Stimulated activated CD4-positive, alpha-beta T cell treated with anti-CD3 and anti-CD28 coated beads, Interleukin-2, amount 100 ng/mL, for 4 hours (primary cell): Measurements from ENCODE around the gene AANAT.

Source experiments
- DNase-seq: peaks from one replicate; pipeline ENCODE4 v3.0.0-alpha.2; 2020; ENCODE audit warnings: low read depth

Gene AANAT

GRCh38 chr17:76490112-76490710 lies 22.8 kb downstream of the AANAT start:
- DNase-seq, result no peak

GRCh38 chr17:76491271-76492122 lies 24.1 kb downstream of the AANAT start:
- no peak for DNase-seq

- no peak for DNase-seq
These were observed 25.0 kb downstream of the AANAT start for GRCh38 chr17:76492123-76492988.

- DNase-seq, result no peak
These were observed 25.6 kb downstream of the AANAT start for GRCh38 chr17:76492989-76493501.

GRCh38 chr17:76493505-76494167 lies 26.2 kb downstream of the AANAT start:
- no peak for DNase-seq

GRCh38 chr17:76495663-76496400 lies 28.4 kb downstream of the AANAT start:
- no peak for DNase-seq

- no peak for DNase-seq
These were observed 29.1 kb downstream of the AANAT start for GRCh38 chr17:76496464-76496863.

GRCh38 chr17:76497699-76497978 lies 30.2 kb downstream of the AANAT start:
- DNase-seq, result no peak

- DNase-seq, result no peak
These were observed 30.8 kb downstream of the AANAT start for GRCh38 chr17:76497979-76498875.

- no peak for DNase-seq
These were observed 31.5 kb downstream of the AANAT start for GRCh38 chr17:76498876-76499251.

- DNase-seq, result no peak
These were observed 31.9 kb downstream of the AANAT start for GRCh38 chr17:76499267-76499667.

- DNase-seq, result no peak
These were observed 32.8 kb downstream of the AANAT start for GRCh38 chr17:76500074-76500746.

- no peak for DNase-seq
These were observed 33.3 kb downstream of the AANAT start for GRCh38 chr17:76500747-76501017.

GRCh38 chr17:76501018-76501826 lies 33.8 kb downstream of the AANAT start, which contains the start of gene RHBDF2:
RHBDF2 (minus strand) TSS chr17:76501423; CDS start chr17:76481524, 19,899 bp downstream.
- peak; percentile 91 for DNase-seq

GRCh38 chr17:76501827-76502307 lies 34.5 kb downstream of the AANAT start:
- DNase-seq, result no peak

GRCh38 chr17:76502341-76503211 lies 35.2 kb downstream of the AANAT start:
- no peak for DNase-seq

- no peak for DNase-seq
These were observed 36.7 kb downstream of the AANAT start for GRCh38 chr17:76504117-76504516.
